Tibial nerve (tissue), 4 donors: ENCODE data around the gene PLXNA4.

Experiments used
- CTCF ChIP-seq, 5 experiments: fragments of 200-600 bp in 3 of 5; fragments of 450-650 bp in 2 of 5; sonication (generic) in 3 of 5; IDR thresholded peaks; one replicate each; pipeline ENCODE4 v1.5.1; 2016 to 2019; ENCODE audit warnings: antibody characterized with exemption in 5 of 5, mild to moderate bottlenecking in 3 of 5, moderate library complexity in 2 of 5
- EP300 ChIP-seq, 2 donors: sonication (generic); formaldehyde crosslinking; IDR thresholded peaks; one replicate each; pipeline ENCODE4 v1.6.1; 2017; ENCODE audit warnings: antibody characterized with exemption in 2 of 2, mild to moderate bottlenecking in 1 of 2

- TF ChIP-seq EP300 (IDR thresholded peaks at IDR 0.05) (no peak), CTCF (IDR thresholded peaks at IDR 0.05) (no peak)
Observed at GRCh38 chr7:132211971-132212370, 364.3 kb downstream of the PLXNA4 start.
